Natural killer cell (primary cell): ENCODE results near the gene PATL2. TPM values are rescaled to one million over a fixed set of nuclear protein-coding genes. Genes with fewer than 3 reads are reported as not detected.
"Not testable (repeated sequence)": the region's sequence is repeated elsewhere in the genome, so short reads cannot be mapped to it uniquely, and the experiment has no call there.

Source experiments
- ATAC-seq, 3 donors: fragments of 150-1000 bp in 2 of 3; fragments of 200-7000 bp in 1 of 3; cut with Tn5 transposase; 1 replicate in 1 of 3; 2 replicates in 2 of 3; pipeline ENCODE4 v1.10.0; 2021; ENCODE audit warnings: mild to moderate bottlenecking in 2 of 3, moderate library complexity in 2 of 3
- DNase-seq, 2 donors: peaks; one replicate each; pipeline versions ENCODE4 v3.0.0 to v3.0.0-alpha.2; 2013 to 2021; ENCODE audit warnings: mixed read lengths in 1 of 2
- H3K27ac ChIP-seq: one replicate; pipeline ENCODE4 v1.5.1; 2013; ENCODE audit warnings: mild to moderate bottlenecking, low read length
- H3K27me3 ChIP-seq: one replicate; pipeline ENCODE4 v1.6.1; 2013; ENCODE audit warnings: low read length; ENCODE audit not compliant: control insufficient read depth, insufficient read depth
- H3K36me3 ChIP-seq: one replicate; pipeline ENCODE4 v1.6.1; 2013; ENCODE audit warnings: low read length; ENCODE audit not compliant: control insufficient read depth, insufficient read depth
- H3K4me1 ChIP-seq: one replicate; pipeline ENCODE4 v1.6.1; 2013; ENCODE audit warnings: low read length; ENCODE audit not compliant: control insufficient read depth, insufficient read depth
- H3K4me3 ChIP-seq: one replicate; pipeline ENCODE4 v1.5.1; 2013; ENCODE audit warnings: low read length
- H3K9me3 ChIP-seq: one replicate; pipeline ENCODE4 v1.6.1; 2013; ENCODE audit warnings: low read length; ENCODE audit not compliant: control insufficient read depth, insufficient read depth
- H3K27ac Mint-ChIP-seq, 2 donors: one replicate each; pipeline ENCODE4 v1.8.0; 2022; ENCODE audit warnings: mild to moderate bottlenecking in 2 of 2, mixed read lengths in 2 of 2, moderate library complexity in 1 of 2
- H3K27me3 Mint-ChIP-seq, 2 donors: one replicate each; pipeline ENCODE4 v1.8.0; 2022; ENCODE audit warnings: low read depth in 2 of 2, mixed read lengths in 2 of 2
- H3K36me3 Mint-ChIP-seq: one replicate; pipeline ENCODE4 v1.8.0; 2022; ENCODE audit warnings: mixed read lengths
- H3K4me1 Mint-ChIP-seq, 2 donors: one replicate each; pipeline ENCODE4 v1.8.0; 2022; ENCODE audit warnings: mixed read lengths in 2 of 2
- H3K4me3 Mint-ChIP-seq: one replicate; pipeline ENCODE4 v1.8.0; 2022; ENCODE audit warnings: mild to moderate bottlenecking, moderate library complexity, mixed read lengths
- H3K9me3 Mint-ChIP-seq, 2 donors: one replicate each; pipeline ENCODE4 v1.8.0; 2022; ENCODE audit warnings: mixed read lengths in 2 of 2
- WGBS: methylation state at CpG from one replicate; pipeline ENCODE4 v1.1.7; 2013; ENCODE audit warnings: missing lambda C conversion rate; ENCODE audit not compliant: insufficient coverage; 5-methylcytosine and 5-hydroxymethylcytosine counted together
- intact Hi-C: fragments of 100-400 bp; cut with micrococcal nuclease; formaldehyde crosslinking; loops from one replicate; pipeline ENCODE4 v1.14.2; 2022
- total RNA-seq, 4 donors: library from RNA; stranded (reverse); fragments of 120-200 nt in 1 of 4; gene quantifications; one replicate each; pipeline versions ENCODE4 v1.2.3 to v1.2.4, GENCODE V29; 2013 to 2022
- TF ChIP-seq, protein P1 (sequence below): fragments of 200-600 bp; IDR thresholded peaks from one replicate; pipeline ENCODE4 v1.8.0; 2022; ENCODE audit warnings: antibody characterized with exemption

Gene PATL2
- total RNA-seq, 3 donors from 2014 or later (not counting 1 experiment from before 2014, with no cell fraction given), result 101 to 145 (median 112) TPM

DNA sequence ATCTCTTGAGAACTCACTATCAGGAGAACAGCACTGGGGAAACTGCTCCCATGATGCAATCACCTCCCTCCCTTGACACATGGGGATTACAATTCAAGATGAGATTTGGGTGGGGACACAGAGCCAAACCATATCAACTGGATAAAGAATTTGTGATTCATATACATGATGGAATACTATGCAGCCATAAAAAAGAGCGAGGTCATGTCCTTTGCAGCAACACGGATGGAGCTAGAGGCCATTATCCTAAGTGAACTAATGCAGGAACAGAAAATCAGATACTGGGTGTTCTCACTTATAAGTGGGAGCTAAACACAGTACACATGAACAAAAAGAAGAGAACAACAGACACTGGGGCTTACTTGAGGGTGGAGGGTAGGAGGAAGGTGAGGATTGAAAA lies 64.7 kb downstream of the PATL2 start:
- H3K27ac Mint-ChIP-seq, result peak overlapping the region; percentile 35 to 65
- no peak overlapping the region for H3K4me3 Mint-ChIP-seq
- H3K36me3 Mint-ChIP-seq, result peaks cover 28% of the 10 kb centered on the region
- DNase-seq, result no peak
- Histone ChIP-seq H3K27me3 (no peaks in the 10 kb centered on the region), H3K27ac (no peak overlapping the region), H3K36me3 (peaks cover 46% of the 10 kb centered on the region), H3K9me3 (no peaks in the 10 kb centered on the region), H3K4me1 (no peaks in the 10 kb centered on the region), H3K4me3 (no peak overlapping the region)
- intact Hi-C loops, result no loop called here
- H3K9me3 Mint-ChIP-seq, result peaks cover 0 to 5% of the 10 kb centered on the region in 2 donors
- ATAC-seq, result no peak
- H3K27me3 Mint-ChIP-seq, result no peaks in the 10 kb centered on the region
- peaks cover 52 to 58% of the 10 kb centered on the region in 2 donors for H3K4me1 Mint-ChIP-seq
- WGBS, result 100% methylated on average over 2 of the region's 2 CpGs
- TF ChIP-seq, protein P1, sequence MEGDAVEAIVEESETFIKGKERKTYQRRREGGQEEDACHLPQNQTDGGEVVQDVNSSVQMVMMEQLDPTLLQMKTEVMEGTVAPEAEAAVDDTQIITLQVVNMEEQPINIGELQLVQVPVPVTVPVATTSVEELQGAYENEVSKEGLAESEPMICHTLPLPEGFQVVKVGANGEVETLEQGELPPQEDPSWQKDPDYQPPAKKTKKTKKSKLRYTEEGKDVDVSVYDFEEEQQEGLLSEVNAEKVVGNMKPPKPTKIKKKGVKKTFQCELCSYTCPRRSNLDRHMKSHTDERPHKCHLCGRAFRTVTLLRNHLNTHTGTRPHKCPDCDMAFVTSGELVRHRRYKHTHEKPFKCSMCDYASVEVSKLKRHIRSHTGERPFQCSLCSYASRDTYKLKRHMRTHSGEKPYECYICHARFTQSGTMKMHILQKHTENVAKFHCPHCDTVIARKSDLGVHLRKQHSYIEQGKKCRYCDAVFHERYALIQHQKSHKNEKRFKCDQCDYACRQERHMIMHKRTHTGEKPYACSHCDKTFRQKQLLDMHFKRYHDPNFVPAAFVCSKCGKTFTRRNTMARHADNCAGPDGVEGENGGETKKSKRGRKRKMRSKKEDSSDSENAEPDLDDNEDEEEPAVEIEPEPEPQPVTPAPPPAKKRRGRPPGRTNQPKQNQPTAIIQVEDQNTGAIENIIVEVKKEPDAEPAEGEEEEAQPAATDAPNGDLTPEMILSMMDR, result no peak

DNA sequence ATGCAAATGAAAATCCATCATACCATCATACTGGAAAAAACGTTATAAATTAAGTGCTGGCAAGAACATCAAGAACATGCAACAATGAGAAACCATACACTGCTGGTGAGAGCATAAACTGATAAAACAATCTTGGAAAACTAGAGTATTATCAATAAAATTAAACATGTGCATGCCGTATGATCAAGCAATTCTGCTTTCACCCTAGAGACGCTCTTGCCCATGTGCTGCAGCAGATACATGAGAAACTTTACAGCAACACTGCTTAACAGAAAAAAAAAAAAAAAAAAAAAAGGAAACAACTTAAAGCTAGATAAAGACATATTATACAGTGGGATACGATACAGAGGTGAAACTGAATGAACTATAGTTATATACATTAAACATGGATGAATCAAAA lies 69.5 kb downstream of the PATL2 start:
- H3K36me3 Mint-ChIP-seq, result peaks cover 14% of the 10 kb centered on the region

DNA sequence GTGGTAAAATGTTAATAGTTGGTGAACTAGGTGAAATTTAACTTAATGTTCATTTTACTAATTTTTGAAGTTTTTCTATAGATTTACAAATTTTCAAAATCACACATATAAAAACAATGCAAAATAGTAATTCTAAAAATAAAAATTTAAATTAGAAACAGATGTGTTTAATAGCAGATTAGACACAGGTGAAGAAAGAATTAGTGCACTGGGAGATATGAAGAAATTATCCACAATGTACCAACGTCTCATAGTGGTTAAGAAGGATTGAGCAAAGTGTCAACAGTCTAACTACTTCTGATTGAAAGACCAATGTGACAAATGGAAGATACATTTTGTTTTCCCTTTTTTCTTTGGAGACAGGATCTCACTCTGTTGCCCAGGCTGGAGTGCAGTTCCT lies 74.1 kb downstream of the PATL2 start:
- WGBS, result 100% methylated on average over 1 of the region's 1 CpG
- H3K9me3 Mint-ChIP-seq, result no peaks in the 10 kb centered on the region
- TF ChIP-seq, protein P1, result no peak
- no peak overlapping the region for H3K4me3 Mint-ChIP-seq
- Histone ChIP-seq H3K27ac (no peak overlapping the region), H3K4me1 (no peaks in the 10 kb centered on the region), H3K36me3 (peaks cover 46% of the 10 kb centered on the region), H3K4me3 (no peak overlapping the region), H3K27me3 (no peaks in the 10 kb centered on the region), H3K9me3 (no peaks in the 10 kb centered on the region)
- H3K36me3 Mint-ChIP-seq, result peaks cover 6% of the 10 kb centered on the region
- intact Hi-C loops, result no loop called here
- H3K27ac Mint-ChIP-seq, result no peak overlapping the region
- no peaks in the 10 kb centered on the region for H3K27me3 Mint-ChIP-seq
- no peak for ATAC-seq
- peaks cover 0 to 4% of the 10 kb centered on the region in 2 donors for H3K4me1 Mint-ChIP-seq
- no peak for DNase-seq

More for the DNA sequence above, 69.5 kb downstream of the PATL2 start:
- DNase-seq (no peak), ATAC-seq (no peak)
- H3K27me3 Mint-ChIP-seq, result no peaks in the 10 kb centered on the region
- Histone ChIP-seq H3K4me3 (no peak overlapping the region), H3K27ac (no peak overlapping the region), H3K36me3 (peaks cover 28% of the 10 kb centered on the region), H3K9me3 (no peaks in the 10 kb centered on the region), H3K27me3 (no peaks in the 10 kb centered on the region), H3K4me1 (no peaks in the 10 kb centered on the region)
- H3K27ac Mint-ChIP-seq, result peak overlapping the region in 1 of 2 donors; percentile 19
- peaks cover 33% of the 10 kb centered on the region in 2 donors for H3K4me1 Mint-ChIP-seq
- H3K9me3 Mint-ChIP-seq, result peaks cover 0 to 5% of the 10 kb centered on the region in 2 donors
- TF ChIP-seq, protein P1, result no peak
- H3K4me3 Mint-ChIP-seq, result no peak overlapping the region
- 100% methylated on average over 1 of the region's 4 CpGs for WGBS
- intact Hi-C loops, result no loop called here

DNA sequence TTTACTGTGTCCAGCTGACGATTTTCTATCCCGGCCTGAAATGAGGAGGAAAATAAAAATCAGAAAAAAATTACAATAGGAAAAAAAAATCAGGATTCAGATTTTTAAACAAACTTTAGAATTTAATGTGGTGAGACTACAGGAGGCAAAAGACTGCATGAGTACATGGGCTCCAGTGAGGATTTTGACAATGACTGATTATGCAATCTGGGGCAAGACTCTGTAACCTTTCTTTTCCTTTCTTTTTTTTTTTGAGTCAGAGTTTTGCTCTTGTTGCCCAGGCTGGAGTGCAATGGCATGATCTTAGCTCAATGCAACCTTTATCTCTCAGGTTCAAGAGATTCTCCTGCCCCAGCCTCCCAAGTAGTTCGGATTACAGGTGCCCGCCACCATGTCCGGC lies 77.5 kb downstream of the PATL2 start:
- WGBS, result 96% methylated on average over 3 of the region's 5 CpGs

DNA sequence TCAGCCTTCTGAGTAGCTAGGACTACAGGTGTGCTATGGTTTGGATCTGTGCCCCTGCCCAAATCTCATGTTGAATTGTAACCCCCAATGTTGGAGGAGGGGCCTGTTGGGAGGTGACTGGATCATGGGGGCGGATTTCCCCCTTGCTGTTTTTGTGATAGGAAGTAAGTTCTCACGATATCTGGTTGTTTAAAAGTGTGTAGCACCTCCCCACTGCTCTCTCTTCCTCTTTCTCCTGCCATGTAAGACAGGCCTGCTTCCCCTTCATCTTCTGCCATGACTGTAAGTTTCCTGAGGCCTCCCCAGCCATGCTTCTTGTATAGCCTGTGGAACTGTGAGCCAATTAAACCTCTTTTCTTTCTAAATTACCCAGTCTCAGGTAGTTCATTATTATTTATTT lies 85.8 kb downstream of the PATL2 start:
- Mint-ChIP-seq H3K4me1 (peaks cover 12 to 13% of the 10 kb centered on the region in 2 donors), H3K36me3 (peaks cover 15% of the 10 kb centered on the region), H3K27ac (peak overlapping the region in 1 of 2 donors; percentile 66)
- H3K9me3 ChIP-seq, H3K4me3 Mint-ChIP-seq, H3K27me3 ChIP-seq, H3K4me3 ChIP-seq, ATAC-seq, H3K27ac ChIP-seq, H3K9me3 Mint-ChIP-seq, H3K27me3 Mint-ChIP-seq, intact Hi-C loops, DNase-seq, H3K4me1 ChIP-seq: not testable (repeated sequence)
- 83% methylated on average over 1 of the region's 2 CpGs for WGBS
- peaks cover 80% of the 10 kb centered on the region for H3K36me3 ChIP-seq

More for the DNA sequence above, 77.5 kb downstream of the PATL2 start:
- intact Hi-C loops, result no loop called here
- no peaks in the 10 kb centered on the region for H3K9me3 ChIP-seq
- Mint-ChIP-seq H3K4me3 (no peak overlapping the region), H3K9me3 (no peaks in the 10 kb centered on the region), H3K36me3 (peaks cover 16% of the 10 kb centered on the region), H3K27me3 (no peaks in the 10 kb centered on the region), H3K4me1 (peaks cover 2 to 4% of the 10 kb centered on the region in 2 donors), H3K27ac (peak overlapping the region in 1 of 2 donors; percentile 36)
- ATAC-seq (no peak), DNase-seq (no peak)
- H3K27ac ChIP-seq, result no peak overlapping the region
- TF ChIP-seq, protein P1, result no peak
- peaks cover 65% of the 10 kb centered on the region for H3K36me3 ChIP-seq
- no peaks in the 10 kb centered on the region for H3K4me1 ChIP-seq
- no peak overlapping the region for H3K4me3 ChIP-seq
- no peaks in the 10 kb centered on the region for H3K27me3 ChIP-seq
